Loucy (cell line): ENCODE results near the gene PPP2R5C.

ENCODE experiments used
- H2AFZ ChIP-seq: fragments of 200-600 bp; sonication (generic); 2 replicates; pipeline ENCODE4 v1.6.0; 2016; ENCODE audit warnings: antibody characterized with exemption, mild to moderate bottlenecking, low read length, moderate library complexity
- H3F3A ChIP-seq: fragments of 200-600 bp; 2 replicates; pipeline ENCODE4 v1.6.0; 2016; ENCODE audit warnings: antibody characterized with exemption, low read depth, mild to moderate bottlenecking
- H3K27me3 ChIP-seq: fragments of 200-600 bp; sonication (generic); 2 replicates; pipeline ENCODE4 v1.6.1; 2014; ENCODE audit warnings: low read length, mild to moderate bottlenecking; ENCODE audit not compliant: insufficient read depth, poor library complexity, severe bottlenecking
- H3K36me3 ChIP-seq: fragments of 200-600 bp; sonication (generic); 2 replicates; pipeline ENCODE4 v1.6.1; 2016; ENCODE audit warnings: low read length; ENCODE audit not compliant: insufficient read depth
- H3K4me1 ChIP-seq: fragments of 200-600 bp; sonication (generic); 2 replicates; pipeline ENCODE4 v1.5.1; 2014; ENCODE audit warnings: low read length, mild to moderate bottlenecking; ENCODE audit not compliant: insufficient read depth, poor library complexity, severe bottlenecking
- H3K4me2 ChIP-seq: fragments of 200-600 bp; sonication (generic); 2 replicates; pipeline ENCODE4 v1.6.0; 2014; ENCODE audit warnings: antibody characterized with exemption, low read length, low read depth, mild to moderate bottlenecking; ENCODE audit not compliant: poor library complexity, severe bottlenecking
- H3K4me3 ChIP-seq: fragments of 200-600 bp; sonication (generic); 2 replicates; pipeline ENCODE4 v1.5.1; 2014; ENCODE audit warnings: low read length, mild to moderate bottlenecking, mixed read lengths; ENCODE audit not compliant: poor library complexity, severe bottlenecking
- H3K79me2 ChIP-seq: fragments of 200-600 bp; sonication (generic); 2 replicates; pipeline ENCODE4 v1.6.1; 2014; ENCODE audit warnings: low read length; ENCODE audit not compliant: insufficient read depth
- H3K9ac ChIP-seq: fragments of 200-600 bp; sonication (generic); 2 replicates; pipeline ENCODE4 v1.6.0; 2014; ENCODE audit warnings: mild to moderate bottlenecking, low read depth, low read length, moderate library complexity; ENCODE audit not compliant: poor library complexity, severe bottlenecking
- H3K9me2 ChIP-seq: fragments of 200-600 bp; sonication (generic); replicated peaks from 2 replicates; pipeline ENCODE4 v1.6.1; 2016; ENCODE audit warnings: low read depth, low read length, mixed read lengths
- H3K9me3 ChIP-seq: fragments of 200-600 bp; sonication (generic); 2 replicates; pipeline ENCODE4 v1.6.1; 2014; ENCODE audit warnings: mild to moderate bottlenecking, antibody characterized with exemption, low read length, low read depth; ENCODE audit not compliant: insufficient read depth
- H4K20me1 ChIP-seq: fragments of 200-600 bp; sonication (generic); 2 replicates; pipeline ENCODE4 v1.6.0; 2014; ENCODE audit warnings: antibody characterized with exemption, low read length, mild to moderate bottlenecking; ENCODE audit not compliant: insufficient read depth, poor library complexity, severe bottlenecking
- CTCF ChIP-seq: fragments of 200-600 bp; sonication (generic); conservative IDR thresholded peaks from 2 replicates; pipeline ENCODE4 v1.5.1; 2014; ENCODE audit warnings: mild to moderate bottlenecking, antibody characterized with exemption, low read length
- EZH2phosphoT487 ChIP-seq: fragments of 200-600 bp; IDR thresholded peaks from 2 replicates; pipeline ENCODE4 v1.6.1; 2018; ENCODE audit warnings: antibody characterized with exemption, mild to moderate bottlenecking, moderate library complexity, borderline replicate concordance

Gene PPP2R5C

GRCh38 chr14:101828046-101828445 is 66.5 kb downstream of the PPP2R5C start:
- Histone ChIP-seq H3K4me2 (no peak overlapping the region), H3K36me3 (peaks cover 43% of the 10 kb centered on the region; the same call in 1 of the 2 replicates), H3K4me1 (peaks cover 32% of the 10 kb centered on the region), H3F3A (no peaks in the 10 kb centered on the region), H4K20me1 (peaks cover 93% of the 10 kb centered on the region), H3K9me2 (no peaks in the 10 kb centered on the region), H3K9ac (no peak overlapping the region), H2AFZ (no peak overlapping the region), H3K79me2 (peaks cover 100% of the 10 kb centered on the region), H3K27me3 (no peaks in the 10 kb centered on the region), H3K9me3 (no peaks in the 10 kb centered on the region), H3K4me3 (no peak overlapping the region)
- TF ChIP-seq CTCF (no peak), EZH2phosphoT487 (no peak)

- H3K9me2 ChIP-seq = no peaks in the 10 kb centered on the region
- no peaks in the 10 kb centered on the region for H3F3A ChIP-seq
- H3K9me3 ChIP-seq = no peaks in the 10 kb centered on the region
- peaks cover 38% of the 10 kb centered on the region; the same call in 1 of the 2 replicates for H3K36me3 ChIP-seq
- no peaks in the 10 kb centered on the region for H3K27me3 ChIP-seq
- H3K9ac ChIP-seq = no peak overlapping the region
- peaks cover 16% of the 10 kb centered on the region for H3K4me1 ChIP-seq
- TF ChIP-seq EZH2phosphoT487 (no peak), CTCF (no peak)
- no peak overlapping the region for H3K4me2 ChIP-seq
- peaks cover 100% of the 10 kb centered on the region for H3K79me2 ChIP-seq
- no peak overlapping the region for H2AFZ ChIP-seq
- no peak overlapping the region for H3K4me3 ChIP-seq
- peaks cover 91% of the 10 kb centered on the region for H4K20me1 ChIP-seq
Observed at GRCh38 chr14:101830271-101830670, 68.8 kb downstream of the PPP2R5C start.

GRCh38 chr14:101833045-101833444 is 71.5 kb downstream of the PPP2R5C start:
- Histone ChIP-seq H3K9ac (no peak overlapping the region), H3K4me1 (peaks cover 3% of the 10 kb centered on the region), H2AFZ (no peak overlapping the region), H3K4me3 (no peak overlapping the region), H3K27me3 (no peaks in the 10 kb centered on the region), H3K9me3 (no peaks in the 10 kb centered on the region), H3K9me2 (no peaks in the 10 kb centered on the region), H3K4me2 (no peak overlapping the region), H3K79me2 (peaks cover 100% of the 10 kb centered on the region), H4K20me1 (peaks cover 90% of the 10 kb centered on the region), H3F3A (no peaks in the 10 kb centered on the region), H3K36me3 (peaks cover 38% of the 10 kb centered on the region; the same call in 1 of the 2 replicates)
- TF ChIP-seq CTCF (no peak), EZH2phosphoT487 (no peak)
